Tibial nerve (tissue), 4 donors: Measurements from ENCODE around the gene FUT6. TPM values are rescaled to one million over a fixed set of nuclear protein-coding genes. Genes with fewer than 3 reads are reported as not detected.
"Not testable (repeated sequence)": the region's sequence is repeated elsewhere in the genome, so short reads cannot be mapped to it uniquely, and the experiment has no call there.

Experiments used
- DNase-seq, 2 donors: peaks; one replicate each; pipeline ENCODE4 v3.0.0-alpha.2; 2019; ENCODE audit warnings: low spot score in 2 of 2
- H3K27ac ChIP-seq, 4 donors: fragments of 200-600 bp; sonication (generic) in 3 of 4; one replicate each; pipeline ENCODE4 v1.5.1; 2017 to 2019; ENCODE audit warnings: mild to moderate bottlenecking in 1 of 4
- H3K27me3 ChIP-seq, 2 donors: fragments of 200-600 bp; sonication (generic) in 1 of 2; one replicate each; pipeline versions ENCODE4 v1.5.1 to v1.6.0; 2017 to 2019
- H3K36me3 ChIP-seq, 3 donors: fragments of 200-600 bp; sonication (generic); one replicate each; pipeline ENCODE4 v1.5.1; 2018 to 2019
- H3K4me1 ChIP-seq, 4 donors: fragments of 200-600 bp; sonication (generic) in 3 of 4; one replicate each; pipeline ENCODE4 v1.5.1; 2017 to 2019
- H3K4me3 ChIP-seq, 4 donors: fragments of 200-600 bp; sonication (generic) in 3 of 4; one replicate each; pipeline ENCODE4 v1.5.1; 2017 to 2019; ENCODE audit warnings: mild to moderate bottlenecking in 1 of 4, moderate library complexity in 1 of 4
- H3K9me3 ChIP-seq, 4 donors: fragments of 200-600 bp; sonication (generic) in 3 of 4; one replicate each; pipeline ENCODE4 v1.5.1; 2017 to 2019
- CTCF ChIP-seq, 5 experiments: fragments of 200-600 bp in 3 of 5; fragments of 450-650 bp in 2 of 5; sonication (generic) in 3 of 5; IDR thresholded peaks; one replicate each; pipeline ENCODE4 v1.5.1; 2016 to 2019; ENCODE audit warnings: antibody characterized with exemption in 5 of 5, mild to moderate bottlenecking in 3 of 5, moderate library complexity in 2 of 5
- EP300 ChIP-seq, 2 donors: sonication (generic); formaldehyde crosslinking; IDR thresholded peaks; one replicate each; pipeline ENCODE4 v1.6.1; 2017; ENCODE audit warnings: antibody characterized with exemption in 2 of 2, mild to moderate bottlenecking in 1 of 2
- POLR2A ChIP-seq, 2 donors: fragments of 450-650 bp; IDR thresholded peaks; one replicate each; pipeline ENCODE4 v1.6.1; 2017; ENCODE audit warnings: antibody characterized with exemption in 2 of 2, mild to moderate bottlenecking in 2 of 2, moderate library complexity in 2 of 2
- WGBS, 2 donors: methylation state at CpG; one replicate each; pipeline ENCODE4 v1.1.5; 2018; 5-methylcytosine and 5-hydroxymethylcytosine counted together
- total RNA-seq, 4 donors: library from RNA; depleted of rRNA; stranded (reverse); fragments of >200 nt; gene quantifications; one replicate each; pipeline ENCODE4 v1.1.0, GENCODE V29; 2016

FUT6 gene
- total RNA-seq = not detected

GRCh38 chr19:5839065-5840017 lies at the start of gene FUT6:
Gene FUT6, minus strand, starts transcription at chr19:5839702. Its CDS starts 7,135 bp downstream, at chr19:5832567.
- Histone ChIP-seq H3K4me1 (no peaks in the 10 kb centered on the region), H3K9me3 (no peaks in the 10 kb centered on the region), H3K36me3 (no peaks in the 10 kb centered on the region), H3K27ac (peak within 1 kb of the TSS in 1 of 4 donors; percentile 52), H3K27me3 (peaks cover 0 to 29% of the 10 kb centered on the region in 2 donors), H3K4me3 (no peak within 1 kb of the TSS)
- no peak for DNase-seq
- TF ChIP-seq EP300 (IDR thresholded peaks at IDR 0.05) (no peak), CTCF (IDR thresholded peaks at IDR 0.05) (no peak), POLR2A (IDR thresholded peaks at IDR 0.05) (no peak)
- 81 to 85% methylated on average over 8 to 9 of the region's 9 CpGs for WGBS, 2 donors

DNA sequence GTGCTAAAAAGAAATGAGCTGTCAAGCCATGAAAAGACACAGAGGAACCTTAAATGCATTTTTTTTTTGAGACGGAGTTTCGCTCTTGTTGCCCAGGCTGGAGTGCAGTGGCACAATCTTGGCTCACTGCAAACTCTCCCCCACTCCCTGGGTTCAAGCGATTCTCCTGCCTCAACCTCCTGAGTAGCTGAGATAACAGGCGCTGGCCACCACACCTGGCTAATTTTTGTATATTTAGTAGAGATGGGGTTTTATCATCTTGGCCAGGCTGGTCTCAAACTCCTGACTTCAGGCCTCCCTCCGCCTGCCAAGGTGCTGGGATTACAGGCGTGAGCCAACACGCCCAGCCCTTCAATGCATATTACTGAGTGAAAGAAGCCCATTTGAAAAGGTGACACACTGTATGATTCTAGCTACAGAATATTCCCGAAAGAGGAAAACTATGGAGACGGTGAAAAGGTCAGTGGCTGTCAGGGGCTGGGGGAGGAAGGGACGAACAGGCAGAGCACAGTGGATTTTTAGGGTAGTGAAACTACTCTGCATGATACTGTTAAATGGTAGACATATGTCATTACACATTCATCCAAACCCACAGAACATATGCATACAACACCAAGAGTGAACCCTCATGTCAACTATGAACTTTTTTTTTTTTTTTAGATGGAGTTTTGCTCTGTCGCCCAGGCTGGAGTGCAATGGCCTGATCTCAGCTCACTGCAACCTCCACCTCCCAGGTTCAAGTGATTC lies 44.7 kb upstream of the FUT6 start:
- Histone ChIP-seq H3K4me1 (peaks cover 0 to 12% (median 0%) of the 10 kb centered on the region in 4 donors), H3K27me3 (peaks cover 0 to 38% of the 10 kb centered on the region in 2 donors)
- DNase-seq, H3K27ac ChIP-seq, H3K9me3 ChIP-seq, H3K4me3 ChIP-seq, H3K36me3 ChIP-seq: not testable (repeated sequence)
- 75 to 80% methylated on average over 11 of the region's 11 CpGs for WGBS, 2 donors

DNA sequence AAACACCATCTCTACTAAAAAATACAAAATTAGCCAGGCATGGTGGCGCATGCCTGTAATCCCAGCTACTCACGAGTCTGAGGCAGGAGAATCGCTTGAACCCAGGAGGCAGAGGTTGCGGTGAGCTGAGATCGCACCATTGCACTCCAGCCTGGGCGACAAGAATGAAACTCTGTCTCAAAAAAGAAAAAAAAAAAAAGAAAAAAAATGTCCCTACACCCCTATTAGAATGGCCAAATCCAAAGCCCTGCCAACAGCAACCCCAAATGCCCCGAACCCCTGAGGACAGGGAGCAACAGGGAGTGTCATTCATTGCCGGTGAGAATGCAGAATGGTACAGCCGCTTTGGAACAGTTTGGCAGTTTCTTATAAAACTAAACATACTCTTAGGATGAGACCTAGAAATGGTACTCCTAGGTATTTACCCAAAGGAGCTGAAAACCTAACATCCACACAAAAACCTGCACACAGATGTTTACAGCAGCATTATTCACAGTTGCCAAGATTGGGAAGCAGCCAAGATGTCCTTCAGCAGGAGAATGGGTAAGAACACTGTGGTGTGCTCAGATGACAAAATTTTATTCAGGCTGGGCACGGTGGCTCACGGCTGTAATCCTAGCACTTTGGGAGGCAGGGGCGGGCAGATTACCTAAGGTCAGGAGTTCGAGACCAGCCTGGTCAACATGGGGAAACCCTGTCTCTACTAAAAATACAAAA lies 43.8 kb upstream of the FUT6 start:
- Histone ChIP-seq H3K27me3 (peaks cover 0 to 45% of the 10 kb centered on the region in 2 donors), H3K4me1 (peaks cover 0 to 12% (median 0%) of the 10 kb centered on the region in 4 donors)
- H3K27ac ChIP-seq, H3K9me3 ChIP-seq, H3K36me3 ChIP-seq, H3K4me3 ChIP-seq, DNase-seq: not testable (repeated sequence)
- 70 to 72% methylated on average over 13 of the region's 13 CpGs for whole genome bisulfite sequencing, 2 donors

DNA sequence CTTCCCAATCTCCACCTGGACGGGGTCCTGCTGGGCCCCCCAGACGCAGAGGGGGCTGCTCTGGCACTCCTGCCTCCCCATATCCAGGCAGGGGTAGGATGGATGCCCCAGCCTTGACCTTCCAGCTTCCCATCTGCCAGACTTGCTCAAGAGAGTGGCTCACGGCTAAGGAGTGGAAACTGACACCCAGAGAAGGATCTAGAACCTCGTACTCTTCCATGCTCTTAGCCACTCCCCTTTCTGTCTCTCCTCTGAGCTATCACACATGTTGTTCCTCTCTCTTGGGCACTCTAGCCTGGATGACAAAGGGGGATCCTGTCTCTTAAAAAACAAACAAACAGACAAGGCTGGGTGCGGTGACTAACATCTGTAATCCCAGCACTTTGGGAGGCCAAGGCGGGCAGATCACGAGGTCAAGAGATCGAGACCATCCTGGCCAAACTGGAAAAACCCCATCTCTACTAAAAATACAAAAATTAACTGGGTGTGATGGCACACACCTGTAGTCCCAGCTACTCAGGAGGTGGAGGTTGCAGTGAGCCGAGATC lies 43.0 kb upstream of the FUT6 start:
- Histone ChIP-seq H3K27ac (no peak overlapping the region), H3K4me3 (no peak overlapping the region), H3K9me3 (no peaks in the 10 kb centered on the region), H3K36me3 (no peaks in the 10 kb centered on the region), H3K27me3 (peaks cover 0 to 51% of the 10 kb centered on the region in 2 donors), H3K4me1 (peaks cover 0 to 12% (median 0%) of the 10 kb centered on the region in 4 donors)
- WGBS, 2 donors = 69 to 71% methylated on average over 8 to 9 of the region's 9 CpGs
- no peak for DNase-seq
- TF ChIP-seq CTCF (IDR thresholded peaks at IDR 0.05) = no peak
- TF ChIP-seq EP300 (IDR thresholded peaks at IDR 0.05) = no peak
- TF ChIP-seq POLR2A (IDR thresholded peaks at IDR 0.05) = no peak

DNA sequence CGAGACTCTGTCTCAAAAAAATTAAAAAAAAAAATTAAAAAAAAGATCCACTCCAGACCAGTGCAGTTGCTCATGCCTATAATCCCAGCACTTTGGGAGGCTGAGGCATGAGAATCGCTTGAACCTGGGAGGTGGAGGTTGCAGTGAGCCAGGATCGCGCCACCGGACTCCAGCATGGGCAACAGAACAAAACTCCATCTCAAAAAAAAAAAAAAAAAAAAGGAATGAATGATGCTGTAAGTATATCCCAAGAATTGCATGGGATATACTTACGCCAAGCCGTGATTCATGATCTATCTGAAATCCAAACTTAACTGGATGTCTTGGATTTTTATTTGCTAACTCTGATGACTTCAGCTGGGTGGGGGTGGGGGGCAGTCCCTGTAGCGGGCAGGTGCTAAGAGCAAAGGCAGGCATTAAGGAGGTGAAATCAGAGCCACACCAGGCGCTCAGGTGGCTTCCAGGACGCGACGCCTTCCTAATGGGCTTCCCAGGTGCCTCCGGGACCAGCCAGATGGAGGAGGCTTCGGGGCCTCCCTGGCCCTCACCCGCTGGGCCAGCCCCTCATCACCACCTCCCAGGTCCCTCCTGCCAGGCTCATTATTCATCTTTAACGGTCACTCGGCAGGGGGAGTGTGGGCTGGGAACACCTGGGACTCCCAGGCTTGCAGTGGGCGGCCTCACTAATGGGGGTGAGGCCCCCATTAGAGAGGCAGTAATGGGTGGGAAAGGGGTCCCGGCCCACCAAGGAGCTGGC lies 42.2 kb upstream of the FUT6 start:
- H3K36me3 ChIP-seq = no peaks in the 10 kb centered on the region

More for the DNA sequence above, 42.2 kb upstream of the FUT6 start:
- Histone ChIP-seq H3K27ac (no peak overlapping the region), H3K4me3 (no peak overlapping the region), H3K9me3 (no peaks in the 10 kb centered on the region), H3K4me1 (peaks cover 0 to 12% (median 0%) of the 10 kb centered on the region in 4 donors), H3K27me3 (peaks cover 0 to 53% of the 10 kb centered on the region in 2 donors)
- TF ChIP-seq EP300 (IDR thresholded peaks at IDR 0.05) = no peak
- TF ChIP-seq POLR2A (IDR thresholded peaks at IDR 0.05) = no peak
- no peak for TF ChIP-seq CTCF (IDR thresholded peaks at IDR 0.05)
- DNase-seq = no peak
- 61 to 67% methylated on average over 16 to 19 of the region's 19 CpGs for WGBS, 2 donors
